Chondrocyte (in vitro differentiated cells): Measurements from ENCODE around the gene KIFAP3. TPM values are rescaled to one million over a fixed set of nuclear protein-coding genes. Genes with fewer than 3 reads are reported as not detected.
"Not testable (repeated sequence)": the region's sequence is repeated elsewhere in the genome, so short reads cannot be mapped to it uniquely, and the experiment has no call there.

ENCODE experiments used
- DNase-seq: peaks from one replicate; pipeline ENCODE4 v3.0.0; 2021; ENCODE audit warnings: mixed read lengths, low spot score
- H3K27ac Mint-ChIP-seq: one replicate; pipeline ENCODE4 v1.8.0; 2021; ENCODE audit warnings: mild to moderate bottlenecking, moderate library complexity, mixed read lengths; ENCODE audit not compliant: unreplicated experiment
- H3K27me3 Mint-ChIP-seq: 2 replicates; pipeline ENCODE4 v1.8.0; 2021; ENCODE audit warnings: low read depth, mixed read lengths
- H3K36me3 Mint-ChIP-seq: 2 replicates; pipeline ENCODE4 v1.8.0; 2021; ENCODE audit warnings: low read depth, mixed read lengths
- H3K4me1 Mint-ChIP-seq: 2 replicates; pipeline ENCODE4 v1.8.0; 2021; ENCODE audit warnings: low read depth, mild to moderate bottlenecking, mixed read lengths
- H3K4me3 Mint-ChIP-seq: one replicate; pipeline ENCODE4 v1.8.0; 2021; ENCODE audit warnings: mild to moderate bottlenecking, moderate library complexity, mixed read lengths; ENCODE audit not compliant: unreplicated experiment
- H3K9me3 Mint-ChIP-seq: 2 replicates; pipeline ENCODE4 v1.8.0; 2021; ENCODE audit warnings: low read depth, mixed read lengths
- CTCF ChIP-seq: fragments of 200-600 bp; sonication (generic); IDR thresholded peaks from 2 replicates; pipeline ENCODE4 v1.5.0; 2021; ENCODE audit warnings: antibody characterized with exemption, mild to moderate bottlenecking, moderate library complexity
- total RNA-seq: library from RNA; stranded (reverse); gene quantifications from 3 replicates; pipeline ENCODE4 v1.2.1, GENCODE V29; 2021

KIFAP3 gene
- total RNA-seq, 1 donor from 2014 or later: 25.5 TPM

DNA sequence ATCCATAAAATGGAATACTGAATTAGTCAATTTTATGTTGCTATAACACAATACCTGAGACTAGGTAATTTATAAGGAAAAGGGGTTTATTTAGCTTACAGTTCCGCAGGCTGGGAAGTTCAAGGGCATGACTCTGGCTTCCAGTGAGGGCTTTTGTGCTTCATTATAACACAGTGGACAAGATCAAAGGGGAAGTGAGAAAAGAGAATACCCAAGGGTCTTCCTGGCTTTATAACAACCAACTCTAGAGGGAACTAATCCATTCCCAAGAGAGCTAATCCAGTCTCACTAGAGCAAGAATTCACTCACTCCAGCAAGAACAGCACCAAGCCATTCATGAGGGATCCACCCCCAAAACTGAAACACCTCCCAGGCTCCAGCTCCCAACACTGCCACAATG is 3.1 kb downstream of the KIFAP3 start:
- TF ChIP-seq CTCF: no peak
- Mint-ChIP-seq H3K9me3 (peaks cover 2% of the 10 kb centered on the region), H3K36me3 (no peaks in the 10 kb centered on the region), H3K4me3 (no peak overlapping the region), H3K27ac (no peak overlapping the region), H3K27me3 (no peaks in the 10 kb centered on the region), H3K4me1 (peaks cover 62% of the 10 kb centered on the region)
- DNase-seq: no peak

- Mint-ChIP-seq H3K9me3 (peaks cover 2% of the 10 kb centered on the region), H3K4me3 (no peak overlapping the region), H3K27me3 (no peaks in the 10 kb centered on the region), H3K27ac (no peak overlapping the region), H3K4me1 (peaks cover 47% of the 10 kb centered on the region), H3K36me3 (no peaks in the 10 kb centered on the region)
- no peak for TF ChIP-seq CTCF
- no peak for DNase-seq
Measured at GRCh38 chr1:170068923-170069322, 5.6 kb downstream of the KIFAP3 start.

GRCh38 chr1:170067253-170067819 is 7.2 kb downstream of the KIFAP3 start:
- Mint-ChIP-seq H3K27ac (no peak overlapping the region), H3K36me3 (peaks cover 1% of the 10 kb centered on the region), H3K4me1 (peaks cover 46% of the 10 kb centered on the region), H3K27me3 (no peaks in the 10 kb centered on the region), H3K4me3 (no peak overlapping the region), H3K9me3 (peaks cover 9% of the 10 kb centered on the region)
- no peak for DNase-seq
- TF ChIP-seq CTCF: no peak

GRCh38 chr1:170064821-170065220 is 9.7 kb downstream of the KIFAP3 start:
- DNase-seq: no peak
- no peak overlapping the region for H3K4me3 Mint-ChIP-seq
- peaks cover 35% of the 10 kb centered on the region for H3K4me1 Mint-ChIP-seq
- H3K27me3 Mint-ChIP-seq: no peaks in the 10 kb centered on the region
- peaks cover 11% of the 10 kb centered on the region for H3K9me3 Mint-ChIP-seq
- peaks cover 8% of the 10 kb centered on the region for H3K36me3 Mint-ChIP-seq
- no peak overlapping the region for H3K27ac Mint-ChIP-seq
- no peak for TF ChIP-seq CTCF

GRCh38 chr1:170063109-170063826 is 11.2 kb downstream of the KIFAP3 start:
- Mint-ChIP-seq H3K4me1 (peaks cover 20% of the 10 kb centered on the region), H3K27me3 (no peaks in the 10 kb centered on the region), H3K36me3 (peaks cover 8% of the 10 kb centered on the region), H3K27ac (no peak overlapping the region), H3K4me3 (no peak overlapping the region), H3K9me3 (peaks cover 16% of the 10 kb centered on the region)
- no peak for TF ChIP-seq CTCF
- DNase-seq: no peak

DNA sequence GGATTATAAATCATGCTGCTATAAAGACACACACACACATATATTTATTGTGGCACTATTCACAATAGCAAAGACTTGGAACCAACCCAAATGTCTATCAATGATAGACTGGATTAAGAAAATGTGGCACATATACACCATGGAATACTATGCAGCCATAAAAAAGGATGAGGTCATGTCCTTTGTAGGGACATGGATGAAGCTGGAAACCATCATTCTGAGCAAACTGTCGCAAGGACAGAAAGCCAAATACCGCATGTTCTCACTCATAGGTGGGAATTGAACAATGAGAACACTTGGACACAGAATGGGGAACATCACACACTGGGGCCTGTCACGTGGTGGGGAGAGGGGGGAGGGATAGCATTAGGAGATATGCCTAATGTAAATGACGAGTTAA is 12.8 kb downstream of the KIFAP3 start:
- not testable (repeated sequence) for H3K4me3 Mint-ChIP-seq, H3K27me3 Mint-ChIP-seq, H3K27ac Mint-ChIP-seq, H3K4me1 Mint-ChIP-seq, DNase-seq, H3K36me3 Mint-ChIP-seq
- peaks cover 16% of the 10 kb centered on the region for H3K9me3 Mint-ChIP-seq

DNA sequence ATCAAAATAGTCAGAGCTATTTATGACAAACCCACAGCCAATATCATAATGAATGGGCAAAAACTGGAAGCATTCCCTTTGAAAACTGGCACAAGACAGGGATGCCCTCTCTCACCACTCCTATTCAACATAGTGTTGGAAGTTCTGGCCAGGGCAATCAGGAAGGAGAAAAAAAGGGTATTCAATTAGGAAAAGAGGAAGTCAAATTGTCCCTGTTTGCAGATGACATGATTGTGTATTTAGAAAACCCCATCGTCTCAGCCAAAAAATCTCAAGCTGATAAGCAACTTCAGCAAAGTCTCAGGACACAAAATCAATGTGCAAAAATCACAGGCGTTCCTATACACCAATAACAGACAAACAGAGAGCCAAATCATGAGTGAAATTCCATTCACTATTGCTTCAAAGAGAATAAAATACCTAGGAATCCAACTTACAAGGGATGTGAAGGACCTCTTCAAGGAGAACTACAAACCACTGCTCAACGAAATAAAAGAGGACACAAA is 14.4 kb downstream of the KIFAP3 start:
- not testable (repeated sequence) for DNase-seq, H3K27ac Mint-ChIP-seq, H3K36me3 Mint-ChIP-seq, H3K4me3 Mint-ChIP-seq, H3K4me1 Mint-ChIP-seq, H3K27me3 Mint-ChIP-seq
- H3K9me3 Mint-ChIP-seq: peaks cover 16% of the 10 kb centered on the region
